Mammary epithelial cell (primary cell): ENCODE results near the gene OR2T35.

Experiments
- CTCF ChIP-seq, 2 donors: IDR thresholded peaks in 1 of 2; conservative IDR thresholded peaks in 1 of 2; 2 replicates each; pipeline ENCODE4 v1.5.1; 2011 to 2012; ENCODE audit warnings: inconsistent platforms in 2 of 2, low read length in 2 of 2, mild to moderate bottlenecking in 2 of 2, control low read depth in 1 of 2, low read depth in 1 of 2; ENCODE audit not compliant: insufficient read depth in 1 of 2; ENCODE audit errors: extremely low read depth in 1 of 2
- EZH2 ChIP-seq: IDR thresholded peaks from 2 replicates; pipeline ENCODE4 v1.6.1; 2012; ENCODE audit warnings: low read length, inconsistent platforms, borderline replicate concordance

- TF ChIP-seq CTCF (conservative IDR thresholded peaks at IDR 0.05 in 1 of 2, IDR thresholded peaks at IDR 0.05 in 1 of 2; ENCODE audit: extremely low read depth in 1 of 2, insufficient read depth in 1 of 2, low read depth in 1 of 2, low read length in 2 of 2) (peak; percentile 57 to 72), EZH2 (no peak)
Observed at GRCh38 chr1:248618878-248619277, 26.2 kb downstream of the OR2T35 start.
